Measurements from ENCODE around the gene ESRP2.

The ESRP2 gene

DNA sequence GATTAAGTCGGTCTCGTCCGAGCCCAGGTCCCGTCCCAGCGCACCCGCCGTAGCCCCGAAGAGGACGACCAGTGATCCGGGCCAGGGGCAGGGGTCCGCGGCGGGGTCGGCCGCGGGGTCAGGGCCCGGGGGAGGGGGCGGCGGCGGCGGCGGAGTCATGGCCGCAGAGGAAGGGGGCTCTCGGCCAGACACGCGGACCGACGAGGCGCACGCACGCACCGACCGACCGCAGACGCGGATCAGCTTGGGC is at the start of gene ESRP2:
Gene ESRP2 (minus strand): TSS at position 241 of the 250 bp plus-strand sequence. CDS start 82 bp downstream, at position 159.
- no peak for DNase-seq

GRCh38 chr16:68285683-68286082 is 49.8 kb upstream of the ESRP2 start:
- no peak for DNase-seq

GRCh38 chr16:68284847-68285246 is 48.9 kb upstream of the ESRP2 start:
- no peak for DNase-seq

GRCh38 chr16:68283801-68284598 is 48.1 kb upstream of the ESRP2 start:
- no peak for DNase-seq

DNA sequence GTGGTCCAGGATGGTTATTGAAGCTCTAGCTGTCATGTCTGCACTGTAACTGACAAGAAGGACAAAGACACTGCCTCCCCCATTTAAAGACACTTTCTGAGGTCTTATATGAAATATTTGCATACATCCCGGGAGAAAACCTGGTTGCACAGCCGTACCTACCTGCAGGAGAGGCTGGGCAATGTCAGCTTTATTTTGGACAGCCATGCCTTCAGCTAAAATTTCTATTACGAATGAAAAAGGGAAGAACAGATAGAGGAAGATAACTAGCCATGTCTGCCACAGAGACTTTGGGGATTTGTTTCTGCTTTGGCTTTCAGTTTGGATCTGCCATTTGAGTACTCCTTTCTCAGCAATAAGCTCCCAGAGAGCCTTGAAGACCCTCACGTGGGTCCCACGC is 47.4 kb upstream of the ESRP2 start:
- no peak for DNase-seq

DNA sequence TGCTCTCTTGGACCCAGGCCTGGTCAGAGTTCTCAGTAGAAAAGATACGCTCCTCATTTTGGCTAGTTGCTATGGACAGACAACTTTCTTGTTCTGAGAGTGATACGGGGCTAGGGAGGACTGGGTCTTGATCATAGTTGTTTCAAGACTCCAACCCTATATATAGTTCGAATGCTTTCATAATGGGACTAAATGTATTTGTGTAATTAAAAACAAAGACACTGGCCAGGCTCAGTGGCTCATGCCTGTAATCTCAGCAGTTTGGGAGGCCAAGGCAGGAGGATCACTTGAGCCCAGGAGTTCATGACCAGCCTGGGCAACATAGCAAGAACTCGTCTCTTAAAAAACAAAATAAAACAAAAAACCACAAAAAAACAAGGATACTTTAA is 46.1 kb upstream of the ESRP2 start:
- DNase-seq, result no peak

GRCh38 chr16:68281368-68282063 is 45.6 kb upstream of the ESRP2 start:
- DNase-seq, result no peak

GRCh38 chr16:68279726-68280558 is 44.0 kb upstream of the ESRP2 start:
- no peak for DNase-seq

DNA sequence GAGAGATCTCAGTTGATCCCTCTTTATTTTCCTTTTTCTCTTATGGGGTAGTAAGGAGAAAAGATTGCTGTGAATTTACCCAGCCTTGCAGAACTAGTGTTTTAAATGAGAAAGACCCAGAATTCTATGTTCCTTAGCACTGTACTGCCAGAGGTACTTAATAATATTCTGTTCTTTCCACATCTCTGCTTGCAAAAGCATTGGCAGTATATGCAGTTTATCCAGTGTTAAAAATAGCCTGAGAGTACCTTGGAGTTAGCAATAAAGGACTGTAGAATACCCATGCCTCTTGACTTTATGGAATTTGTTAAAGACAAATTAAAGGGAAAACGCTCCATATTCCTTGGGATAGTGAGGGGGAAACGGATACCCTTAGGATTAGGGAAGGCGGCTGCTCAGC is 40.3 kb upstream of the ESRP2 start:
- DNase-seq, result no peak

DNA sequence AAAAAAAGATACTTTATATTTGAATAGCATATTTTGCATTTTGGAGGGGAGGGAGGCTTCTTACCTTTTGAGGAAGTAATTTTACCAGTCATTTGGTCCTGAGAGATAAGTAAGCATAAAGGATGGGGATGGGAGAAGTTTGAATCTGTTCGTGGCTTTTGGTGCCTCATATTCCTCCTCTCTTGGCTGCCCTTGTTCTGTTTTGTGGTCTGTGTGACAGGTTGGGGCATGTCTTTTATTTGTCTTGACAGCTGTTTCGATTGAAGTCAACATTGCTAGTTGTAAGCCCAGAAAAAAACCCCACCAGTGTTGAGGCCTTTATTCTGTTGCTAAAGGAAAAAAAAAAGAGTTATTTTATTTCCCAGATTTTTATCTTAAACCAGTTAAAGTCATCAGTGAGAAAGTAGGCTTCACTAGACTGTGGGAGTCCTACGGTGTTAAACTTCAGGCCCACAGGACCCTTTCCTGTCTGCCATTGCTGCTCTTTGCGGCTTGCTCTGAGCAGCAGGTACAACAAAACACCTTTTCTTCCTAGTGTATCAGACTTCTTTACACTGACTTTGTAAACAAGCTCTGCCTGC is 39.8 kb upstream of the ESRP2 start:
- DNase-seq, result no peak

GRCh38 chr16:68274441-68274840 is 38.5 kb upstream of the ESRP2 start:
- DNase-seq, result no peak

DNA sequence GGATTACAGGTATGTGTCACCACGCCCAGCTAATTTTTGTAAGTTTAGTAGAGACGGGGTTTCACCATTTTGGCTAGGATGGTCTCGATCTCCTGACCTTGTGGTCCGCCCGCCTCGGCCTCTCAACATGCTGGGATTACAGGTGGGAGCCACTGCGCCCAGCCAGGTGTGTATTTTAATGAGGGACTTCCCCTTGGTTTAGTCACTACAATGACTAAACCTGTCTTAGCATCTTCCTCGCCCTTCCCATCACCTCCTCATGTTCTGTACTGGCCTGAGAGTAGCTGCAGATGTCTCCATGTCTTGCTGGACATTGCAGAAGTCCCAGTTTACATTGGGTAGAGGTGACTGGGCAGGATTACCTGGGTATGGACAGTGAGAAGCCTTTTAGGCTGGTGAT is 38.0 kb upstream of the ESRP2 start:
- no peak for DNase-seq

DNA sequence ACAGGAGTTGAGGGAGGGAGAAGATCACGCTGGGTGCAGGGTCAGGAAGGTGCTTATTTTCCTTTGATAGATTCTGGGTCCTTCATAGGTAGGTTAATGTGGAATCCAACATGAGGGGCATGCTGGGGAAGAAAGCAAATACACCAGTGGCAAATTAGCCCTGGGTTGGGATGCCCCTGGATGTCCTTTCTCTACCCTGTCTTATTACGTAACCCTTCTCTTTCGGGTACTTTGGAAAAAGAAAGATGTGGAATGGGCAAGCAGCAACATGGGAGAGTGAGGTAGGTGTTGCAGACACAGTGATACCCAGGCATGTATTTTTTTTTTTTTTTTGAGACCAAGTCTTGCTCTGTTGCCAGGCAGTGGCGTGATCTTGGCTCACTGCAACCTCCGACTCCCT is 37.5 kb upstream of the ESRP2 start:
- no peak for DNase-seq

DNA sequence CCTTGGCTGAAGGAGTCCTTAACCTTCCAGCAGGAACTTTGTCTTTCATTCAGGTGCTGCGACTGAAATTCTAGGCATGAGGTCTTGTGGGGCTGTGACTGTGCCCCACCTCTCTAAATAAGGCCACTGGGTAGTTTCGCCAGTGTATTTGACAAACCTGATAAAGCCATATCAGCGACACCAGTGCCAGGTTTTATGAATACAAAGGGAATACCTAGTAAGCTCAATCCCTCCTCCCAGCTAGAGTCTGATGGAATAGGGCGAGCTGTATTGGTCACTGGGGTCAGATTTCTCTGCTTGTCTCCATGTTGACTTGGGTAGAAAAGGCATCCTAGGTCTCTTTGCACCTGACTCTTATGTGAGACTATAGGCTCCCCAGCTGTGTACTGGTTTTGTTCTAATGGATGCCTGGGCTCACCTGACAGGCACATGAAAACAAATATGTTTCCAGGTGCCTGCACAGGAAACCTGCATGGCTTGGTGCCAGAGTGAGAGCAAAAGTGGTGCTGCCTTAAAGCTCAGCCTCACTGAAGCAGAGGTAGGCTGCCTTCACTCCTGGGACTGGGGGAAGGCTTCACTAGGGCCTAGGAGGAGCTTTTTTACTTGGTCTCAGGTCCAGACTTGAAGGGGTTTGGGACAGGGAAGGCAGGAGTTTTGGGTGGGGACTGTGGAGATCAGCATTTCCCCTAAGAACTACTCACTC is 36.7 kb upstream of the ESRP2 start:
- no peak for DNase-seq

DNA sequence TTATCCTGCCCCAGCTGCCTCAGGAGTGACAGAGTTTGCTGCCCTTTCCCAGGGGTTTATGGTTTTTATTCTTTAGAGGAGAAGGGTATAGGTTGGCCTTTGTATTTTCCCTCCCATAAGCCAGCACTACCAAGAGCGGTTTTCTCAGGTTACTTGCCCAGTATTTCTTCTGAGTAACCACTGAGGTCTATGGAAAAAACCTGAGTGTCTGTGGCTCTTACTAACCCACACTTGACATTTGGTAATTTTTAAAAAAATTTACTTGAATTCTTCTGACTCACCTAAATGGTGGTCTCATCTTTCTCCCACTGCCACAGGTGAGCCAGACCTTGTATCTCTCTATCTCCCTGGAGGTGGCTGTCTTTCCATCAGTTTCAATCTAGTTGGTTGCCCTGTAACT is 34.4 kb upstream of the ESRP2 start:
- no peak for DNase-seq

GRCh38 chr16:68269793-68270192 is 33.9 kb upstream of the ESRP2 start:
- no peak for DNase-seq

GRCh38 chr16:68267612-68268405 is 31.9 kb upstream of the ESRP2 start:
- no peak for DNase-seq

DNA sequence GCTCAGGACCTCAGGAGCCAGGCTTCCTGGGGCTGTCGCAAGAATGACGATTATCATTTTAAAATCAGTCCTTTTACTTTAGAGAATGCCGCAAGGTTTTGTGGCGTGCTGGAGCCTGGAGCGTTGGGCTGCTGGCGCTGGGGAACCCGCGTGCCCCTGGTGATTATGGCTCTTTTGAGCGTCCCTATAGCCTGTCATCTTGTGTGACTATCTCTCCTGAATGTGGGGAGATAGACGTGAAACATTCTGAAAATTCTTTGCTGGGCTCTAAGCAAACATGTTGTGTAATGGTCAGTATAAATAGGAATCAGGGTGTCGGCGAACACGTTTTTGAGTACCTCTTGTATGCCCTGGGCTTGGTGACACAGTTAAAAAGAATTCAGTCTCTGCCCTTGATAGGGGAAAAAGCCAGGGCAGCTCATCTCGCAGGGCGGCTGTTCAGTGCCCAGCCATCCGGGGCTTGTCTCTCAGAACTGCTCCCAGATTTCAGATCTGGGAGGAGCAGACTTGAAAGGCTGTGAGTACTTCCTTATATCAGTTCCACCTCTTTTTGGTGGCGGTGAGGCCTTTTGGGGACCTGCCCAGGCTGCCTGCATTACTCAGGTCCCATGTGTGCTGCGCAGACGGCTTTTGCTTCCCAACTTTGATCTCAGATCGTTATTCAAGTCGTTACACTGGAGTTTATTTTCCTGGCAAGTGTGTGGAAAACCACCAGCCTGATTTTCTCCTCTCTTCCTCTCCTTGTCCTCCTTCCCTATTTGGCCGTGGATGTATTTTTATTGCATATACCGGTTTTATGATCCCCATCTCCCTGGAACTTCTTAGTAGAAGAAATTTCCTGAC is 29.4 kb upstream of the ESRP2 start:
- DNase-seq, result peak; percentile 70

DNA sequence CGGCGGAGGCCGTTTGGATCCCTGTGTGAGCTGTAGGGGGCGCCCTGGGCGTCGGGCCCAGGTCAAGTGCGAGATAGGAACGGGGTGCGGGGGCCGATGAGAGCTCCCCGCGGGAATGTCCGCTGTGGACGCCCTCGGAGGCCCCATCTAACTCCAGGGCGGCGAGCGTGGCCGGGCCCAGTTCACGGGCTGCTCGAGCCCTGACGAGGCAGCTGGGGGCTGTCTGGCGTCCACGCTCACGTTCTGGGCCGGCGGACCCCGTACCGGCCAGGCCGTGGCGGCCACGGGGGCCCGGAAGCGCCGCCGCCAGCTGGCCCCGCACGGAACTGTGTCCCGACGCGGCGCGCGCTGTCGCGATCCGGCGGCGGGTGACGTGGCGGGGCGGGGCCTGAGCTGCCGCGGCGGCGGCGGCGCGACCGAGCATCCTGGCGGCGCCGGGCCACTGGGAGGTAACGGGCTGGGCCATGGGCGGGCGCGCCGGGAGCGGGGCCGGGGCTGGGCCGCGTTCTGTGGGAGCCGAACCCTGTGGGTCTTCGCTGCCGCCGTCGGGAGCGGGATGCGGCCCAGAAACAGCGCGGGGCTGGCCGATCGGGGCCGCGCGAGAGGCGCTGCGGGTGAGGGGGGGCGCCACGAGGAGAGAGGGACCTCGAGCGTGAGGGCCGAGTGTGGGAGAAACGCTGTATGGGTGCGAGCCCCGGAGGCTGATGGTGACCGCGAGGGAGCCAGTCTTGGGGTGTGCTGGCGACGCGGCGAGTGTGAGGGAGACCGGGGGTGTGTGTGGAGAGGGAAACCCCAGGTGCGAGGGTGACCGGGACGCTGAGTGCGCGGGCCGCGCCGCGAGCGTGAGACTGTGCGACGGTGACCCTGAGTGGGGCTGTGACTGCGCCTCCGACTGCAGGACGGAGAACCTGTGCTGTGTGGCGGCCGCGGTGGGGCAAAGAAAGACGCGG is 28.5 kb upstream of the ESRP2 start, which contains the start of gene SLC7A6:
Gene SLC7A6 (plus strand): TSS at position 399 of the 950 bp plus-strand sequence. CDS start 10,201 bp downstream, outside the sequence.
- peak; percentile 93 for DNase-seq
